ENCODE measurements around the gene HOXA3. TPM values are rescaled to one million over a fixed set of nuclear protein-coding genes. Genes with fewer than 3 reads are reported as not detected.

The HOXA3 gene
- total and polyA plus RNA-seq, 2 of the 13 experiments (the other 11 are each of a cell fraction or from before 2014, with no cell fraction given): 2.9 to 4.6 TPM

GRCh38 chr7:27122077-27122910, 30.1 kb downstream of the HOXA3 start (continued):
- 0 out of 2 replicates have a peak, but pooled peaks have one; percentile 20 for TF ChIP-seq MLX (CRISPR knock-in tag; IDR thresholded peaks at IDR 0.05)
- TF ChIP-seq ZBTB37 (CRISPR knock-in tag; IDR thresholded peaks at IDR 0.05): peak; percentile 64; the same call in 1 of the 2 replicates
- TF ChIP-seq ZIK1 (CRISPR knock-in tag; IDR thresholded peaks at IDR 0.05; ENCODE audit: borderline replicate concordance, low read depth): no peak
- TF ChIP-seq ZFP36L1 (CRISPR knock-in tag; IDR thresholded peaks at IDR 0.05): peak; percentile 48; the same call in 1 of the 2 replicates
- no peak for TF ChIP-seq STAT5B (CRISPR knock-in tag; IDR thresholded peaks at IDR 0.05)
- peak; percentile 88 for TF ChIP-seq TAF1 (CRISPR knock-in tag; IDR thresholded peaks at IDR 0.05)
- no peak for TF ChIP-seq ZNF800 (CRISPR knock-in tag; IDR thresholded peaks at IDR 0.05)
- TF ChIP-seq ZNF704 (CRISPR knock-in tag; IDR thresholded peaks at IDR 0.05; ENCODE audit: borderline replicate concordance): no peak
- TF ChIP-seq ZNF34 (CRISPR knock-in tag; IDR thresholded peaks at IDR 0.05; ENCODE audit: borderline replicate concordance): peak; percentile 53; the same call in 1 of the 2 replicates
- TF ChIP-seq POGZ (CRISPR knock-in tag; IDR thresholded peaks at IDR 0.05): peak; percentile 45; the same call in 1 of the 2 replicates
- no peak for TF ChIP-seq ZBTB14 (CRISPR knock-in tag; IDR thresholded peaks at IDR 0.05)
- TF ChIP-seq TERF1 (CRISPR knock-in tag; IDR thresholded peaks at IDR 0.05): no peak
- TF ChIP-seq ZNF83 (CRISPR knock-in tag; IDR thresholded peaks at IDR 0.05; ENCODE audit: borderline replicate concordance): no peak
- TF ChIP-seq EZH2 (conservative IDR thresholded peaks at IDR 0.05; ENCODE audit: low read depth, low read length): no peak
- 0 out of 2 replicates have a peak, but pooled peaks have one; percentile 30 for TF ChIP-seq ZSCAN12 (CRISPR knock-in tag; IDR thresholded peaks at IDR 0.05)

All from HepG2 (cell line).